Vagina (tissue), 2 donors: Measurements from ENCODE around the gene RFTN1. TPM values are rescaled to one million over a fixed set of nuclear protein-coding genes. Genes with fewer than 3 reads are reported as not detected.

Experiments
- DNase-seq, 2 donors: peaks; one replicate each; pipeline ENCODE4 v3.0.0-alpha.2; 2017; ENCODE audit errors: extremely low spot score in 2 of 2
- H3K27ac ChIP-seq: fragments of 200-600 bp; sonication (generic); one replicate; pipeline ENCODE4 v1.5.1; 2019
- H3K27me3 ChIP-seq: fragments of 200-600 bp; sonication (generic); one replicate; pipeline ENCODE4 v1.5.1; 2019
- H3K36me3 ChIP-seq, 2 donors: fragments of 200-600 bp; sonication (generic); one replicate each; pipeline ENCODE4 v1.5.1; 2017 to 2019
- H3K4me1 ChIP-seq: fragments of 200-600 bp; sonication (generic); one replicate; pipeline ENCODE4 v1.5.1; 2019
- H3K4me3 ChIP-seq, 2 donors: fragments of 200-600 bp; sonication (generic); 1 replicate in 1 of 2; 2 replicates in 1 of 2; pipeline ENCODE4 v1.5.1; 2016 to 2019
- H3K9me3 ChIP-seq: fragments of 200-600 bp; sonication (generic); one replicate; pipeline ENCODE4 v1.5.1; 2019
- CTCF ChIP-seq, 3 experiments: fragments of 450-650 bp in 2 of 3; fragments of 200-600 bp in 1 of 3; sonication (generic) in 1 of 3; IDR thresholded peaks; one replicate each; pipeline ENCODE4 v1.5.1; 2017 to 2019; ENCODE audit warnings: antibody characterized with exemption in 3 of 3, mild to moderate bottlenecking in 2 of 3, moderate library complexity in 2 of 3
- POLR2A ChIP-seq, 2 donors: fragments of 450-650 bp; IDR thresholded peaks; one replicate each; pipeline ENCODE4 v1.6.1; 2017; ENCODE audit warnings: antibody characterized with exemption in 2 of 2, mild to moderate bottlenecking in 2 of 2, moderate library complexity in 2 of 2
- POLR2AphosphoS5 ChIP-seq, 2 donors: sonication (generic); formaldehyde crosslinking; IDR thresholded peaks; one replicate each; pipeline ENCODE4 v1.9.0; 2017; ENCODE audit warnings: antibody characterized with exemption in 2 of 2, mild to moderate bottlenecking in 2 of 2, low read depth in 1 of 2; ENCODE audit not compliant: insufficient read depth in 1 of 2
- intact Hi-C: fragments of 100-400 bp; cut with DNase I; formaldehyde crosslinking; loops from one replicate; pipeline ENCODE4 v1.15.1; 2023
- total RNA-seq: library from RNA; depleted of rRNA; stranded (reverse); fragments of >200 nt; gene quantifications from one replicate; pipeline ENCODE4 v1.2.3, GENCODE V29; 2016

Gene RFTN1
- total RNA-seq, 1 donor from 2014 or later = 47.4 TPM

GRCh38 chr3:16378415-16378814 lies 135.1 kb downstream of the RFTN1 start:
- no peak for DNase-seq
- Histone ChIP-seq H3K9me3 (no peaks in the 10 kb centered on the region), H3K27me3 (no peaks in the 10 kb centered on the region), H3K36me3 (no peaks in the 10 kb centered on the region), H3K4me1 (peaks cover 4% of the 10 kb centered on the region), H3K27ac (no peak overlapping the region), H3K4me3 (no peak overlapping the region)
- intact Hi-C loops = no loop called here
- TF ChIP-seq CTCF (IDR thresholded peaks at IDR 0.05) (no peak), POLR2A (IDR thresholded peaks at IDR 0.05) (no peak)

- no peak for DNase-seq
- Histone ChIP-seq H3K9me3 (no peaks in the 10 kb centered on the region), H3K4me3 (no peak overlapping the region), H3K4me1 (peaks cover 9% of the 10 kb centered on the region), H3K36me3 (no peaks in the 10 kb centered on the region), H3K27ac (no peak overlapping the region), H3K27me3 (no peaks in the 10 kb centered on the region)
- intact Hi-C loops = no loop called here
- TF ChIP-seq POLR2AphosphoS5 (IDR thresholded peaks at IDR 0.05; ENCODE audit: insufficient read depth in 1 of 2, low read depth in 1 of 2) (no peak), POLR2A (IDR thresholded peaks at IDR 0.05) (no peak), CTCF (IDR thresholded peaks at IDR 0.05) (no peak)
These were observed 135.6 kb downstream of the RFTN1 start for GRCh38 chr3:16377847-16378302.

DNA sequence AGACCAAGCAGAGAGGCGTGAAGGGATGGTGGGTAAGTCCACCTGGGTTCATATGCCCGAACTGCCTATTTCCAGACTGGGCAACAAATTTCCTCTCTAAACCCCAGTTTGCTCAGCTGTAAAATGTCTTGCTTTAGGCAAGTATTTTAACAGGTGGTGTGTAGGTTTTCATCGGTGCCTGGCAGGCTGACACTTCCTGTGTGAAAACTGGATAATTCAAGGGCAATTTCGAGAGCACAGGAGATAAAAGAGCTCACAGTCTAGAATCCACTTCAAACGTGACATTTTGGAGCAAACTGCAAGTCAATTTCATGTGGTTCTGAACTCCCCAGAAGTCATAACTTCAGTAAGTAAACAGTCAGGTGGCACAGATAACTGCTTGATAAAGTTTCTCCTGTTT lies 136.3 kb downstream of the RFTN1 start:
- H3K27me3 ChIP-seq = no peaks in the 10 kb centered on the region
- TF ChIP-seq POLR2AphosphoS5 (IDR thresholded peaks at IDR 0.05; ENCODE audit: insufficient read depth in 1 of 2, low read depth in 1 of 2) (no peak), POLR2A (IDR thresholded peaks at IDR 0.05) (no peak), CTCF (IDR thresholded peaks at IDR 0.05) (no peak)
- peaks cover 9% of the 10 kb centered on the region for H3K4me1 ChIP-seq
- no peak overlapping the region for H3K27ac ChIP-seq
- H3K36me3 ChIP-seq = no peaks in the 10 kb centered on the region
- no peak for DNase-seq
- intact Hi-C loops = no loop called here
- H3K9me3 ChIP-seq = no peaks in the 10 kb centered on the region
- H3K4me3 ChIP-seq = no peak overlapping the region

DNA sequence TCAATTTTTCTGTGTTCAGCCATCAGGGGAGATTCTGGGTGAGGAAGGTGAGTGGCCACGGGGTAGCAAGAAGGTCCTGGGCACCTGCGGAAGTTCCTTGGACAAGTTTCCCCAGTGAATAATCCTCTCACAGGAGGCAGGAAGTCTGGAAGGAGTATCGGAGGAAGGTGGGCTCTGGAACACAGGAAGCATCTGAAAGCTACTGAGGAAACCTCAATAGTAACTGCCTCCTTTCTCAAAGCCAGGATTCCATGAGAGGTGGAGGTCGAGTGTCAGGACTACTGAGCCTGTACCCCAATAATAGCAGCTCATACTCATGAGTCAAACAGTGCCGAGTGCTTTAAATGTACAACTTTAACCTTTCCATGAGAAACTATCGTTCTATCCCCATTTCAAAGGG lies 137.6 kb downstream of the RFTN1 start:
- H3K4me3 ChIP-seq = no peak overlapping the region
- H3K27ac ChIP-seq = no peak overlapping the region
- intact Hi-C loops = no loop called here
- H3K36me3 ChIP-seq = no peaks in the 10 kb centered on the region
- peaks cover 17% of the 10 kb centered on the region for H3K4me1 ChIP-seq
- H3K9me3 ChIP-seq = no peaks in the 10 kb centered on the region
- no peaks in the 10 kb centered on the region for H3K27me3 ChIP-seq
- DNase-seq = no peak
- no peak for TF ChIP-seq POLR2AphosphoS5 (IDR thresholded peaks at IDR 0.05; ENCODE audit: insufficient read depth in 1 of 2, low read depth in 1 of 2)
- no peak for TF ChIP-seq CTCF (IDR thresholded peaks at IDR 0.05)
- TF ChIP-seq POLR2A (IDR thresholded peaks at IDR 0.05) = no peak

DNA sequence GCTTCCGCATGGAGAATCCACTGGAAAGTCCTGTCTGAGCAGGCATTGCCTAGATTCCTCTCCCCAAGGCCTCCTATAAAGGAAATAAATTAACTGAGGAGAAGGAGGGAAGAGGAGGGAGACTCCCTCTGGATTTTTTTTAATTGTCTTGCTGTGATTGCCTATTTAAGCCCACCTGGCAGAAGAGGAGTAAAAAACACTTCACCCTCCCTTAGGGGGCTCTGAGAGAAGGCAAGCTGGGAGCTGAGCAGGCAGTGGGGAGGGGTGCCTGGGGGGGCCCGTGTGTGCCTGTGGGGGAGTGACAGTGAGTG lies 138.6 kb downstream of the RFTN1 start:
- Histone ChIP-seq H3K9me3 (no peaks in the 10 kb centered on the region), H3K4me1 (peaks cover 26% of the 10 kb centered on the region), H3K4me3 (no peak overlapping the region), H3K27ac (no peak overlapping the region), H3K27me3 (no peaks in the 10 kb centered on the region), H3K36me3 (no peaks in the 10 kb centered on the region)
- TF ChIP-seq POLR2AphosphoS5 (IDR thresholded peaks at IDR 0.05; ENCODE audit: insufficient read depth in 1 of 2, low read depth in 1 of 2) (no peak), CTCF (IDR thresholded peaks at IDR 0.05) (no peak), POLR2A (IDR thresholded peaks at IDR 0.05) (no peak)
- no peak for DNase-seq
- intact Hi-C loops = no loop called here
